NCI-H510A treated with DMSO at 0.1 percent for 48 hours (cell line): ENCODE data around the gene PARD6B.
A peak's percentile ranks its signal among the peaks of the same experiment; 100 is the strongest.

ENCODE experiments used
- DNase-seq: peaks from one replicate; lab custom pipeline; 2025; lab: John Stamatoyannopoulos, UW

Gene PARD6B

GRCh38 chr20:50724112-50724725 is 7.2 kb upstream of the PARD6B start:
- no peak for DNase-seq

- DNase-seq = no peak
Observed at GRCh38 chr20:50724851-50725723, 6.3 kb upstream of the PARD6B start.

- no peak for DNase-seq
Observed at GRCh38 chr20:50725724-50726005, 5.7 kb upstream of the PARD6B start.

DNA sequence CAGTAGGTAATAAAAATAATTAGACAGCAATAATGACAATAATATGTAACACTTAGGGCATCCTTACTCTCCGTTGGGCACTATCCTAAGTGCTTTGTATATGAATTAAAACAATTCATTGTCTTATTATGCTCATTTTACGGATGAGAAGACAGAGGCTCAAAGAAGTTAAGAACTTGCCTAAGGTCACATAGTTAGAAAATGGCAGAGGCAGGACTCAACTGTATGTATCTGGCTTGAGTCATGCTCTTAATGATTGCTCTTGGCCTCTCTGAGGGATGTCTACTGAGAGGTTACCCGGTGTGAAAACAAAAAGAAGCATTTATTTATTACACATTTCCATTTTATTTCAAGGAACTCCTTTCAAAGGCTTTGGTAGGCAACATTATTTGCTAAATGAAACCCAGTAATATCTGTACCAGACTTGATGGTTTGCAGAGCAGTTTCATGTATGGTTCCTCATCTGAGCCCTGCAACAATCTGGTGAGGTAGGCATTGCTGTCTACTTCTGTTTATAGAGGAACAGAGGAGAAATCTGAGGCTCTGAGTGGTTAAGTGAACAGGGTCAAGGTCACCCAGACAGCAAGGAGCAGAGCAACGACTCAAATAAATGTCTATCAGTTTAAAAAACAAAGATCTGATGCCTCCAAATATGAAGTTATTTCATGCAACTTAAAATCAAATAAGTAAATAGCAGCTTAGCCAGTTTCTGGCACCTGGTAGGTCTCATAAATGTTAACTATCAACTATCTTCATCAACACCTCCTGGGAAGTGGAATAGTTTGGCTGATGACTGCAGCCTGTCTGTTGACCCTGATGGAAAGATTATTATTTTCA is 4.2 kb upstream of the PARD6B start:
- no peak for DNase-seq

DNA sequence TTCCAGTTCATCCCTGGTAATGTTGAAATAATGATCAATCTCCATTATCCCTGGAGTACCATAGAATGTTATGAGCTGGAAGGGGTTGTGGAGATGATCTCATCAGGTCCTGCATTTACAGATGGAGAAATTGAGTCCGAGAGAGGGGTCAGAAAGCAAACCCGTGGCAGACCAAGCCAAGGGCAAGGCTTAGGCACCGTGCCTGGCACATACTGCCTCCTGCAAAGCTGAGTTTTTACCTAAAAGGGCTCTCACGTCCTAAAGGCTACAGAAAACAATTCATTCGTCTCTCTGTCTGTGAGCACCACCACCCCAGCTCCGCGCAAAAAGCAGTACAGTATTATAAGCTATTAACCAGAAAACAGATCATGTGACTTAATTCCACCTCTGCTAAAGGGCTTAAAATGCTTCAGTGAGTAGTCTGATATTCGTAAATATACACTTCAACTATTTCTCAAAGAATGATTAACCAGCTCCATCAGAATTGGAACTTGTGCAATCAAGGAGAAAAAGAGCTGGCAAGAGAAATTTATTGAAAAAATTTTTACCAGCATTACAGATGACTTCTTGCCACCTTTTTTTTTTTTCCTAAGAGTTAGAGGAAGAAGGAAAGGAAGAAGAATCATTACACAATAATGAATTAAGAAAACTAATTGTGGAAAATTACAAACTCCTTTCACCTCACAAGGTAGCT is 3.4 kb upstream of the PARD6B start:
- DNase-seq = no peak

GRCh38 chr20:50728486-50728980 is 2.8 kb upstream of the PARD6B start:
- no peak for DNase-seq

- peak; percentile 55 for DNase-seq
Observed at GRCh38 chr20:50728981-50729874, 2.2 kb upstream of the PARD6B start.

DNA sequence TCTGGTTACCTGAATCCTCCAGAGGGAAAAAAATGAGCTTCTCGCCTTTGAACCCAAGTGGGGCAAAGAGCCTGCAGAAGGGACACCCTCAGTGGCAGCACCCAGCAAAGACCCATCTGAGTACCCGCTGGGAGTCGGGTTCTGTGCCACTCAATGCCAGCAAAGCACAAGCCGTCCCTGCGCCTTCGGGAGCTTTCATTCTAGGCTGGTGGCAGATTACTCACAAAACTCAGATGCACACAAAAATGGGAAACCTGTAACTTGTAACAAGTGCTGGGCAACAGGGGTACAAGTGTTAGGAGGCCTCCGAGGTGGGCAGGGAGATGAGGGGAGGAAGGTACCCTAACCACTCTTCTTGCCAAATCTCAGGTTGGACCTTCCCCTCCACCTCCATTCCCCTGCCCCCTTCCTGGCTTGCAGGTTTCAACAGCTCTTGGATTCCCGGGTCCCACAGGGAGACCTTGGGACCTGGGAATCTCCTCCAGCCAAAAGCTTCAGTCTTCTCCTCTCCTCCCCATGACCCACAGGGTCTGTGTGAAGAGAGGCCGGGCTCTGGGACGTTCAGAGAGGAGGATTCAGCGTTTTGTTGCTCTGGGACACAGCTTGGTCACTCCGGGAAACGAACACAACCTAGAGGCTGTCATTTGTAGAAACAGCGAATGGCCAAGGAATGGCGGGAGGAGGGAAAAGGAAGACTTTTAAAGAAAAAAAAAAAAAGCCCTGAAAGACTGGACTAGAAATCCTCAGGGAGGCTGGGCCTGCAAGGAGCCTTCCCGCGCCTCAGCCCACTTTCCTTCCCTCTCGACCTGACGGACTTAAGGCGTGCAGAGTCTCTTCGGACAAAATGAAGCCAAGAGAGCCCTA is 1.2 kb upstream of the PARD6B start:
- DNase-seq = peak; percentile 73

DNA sequence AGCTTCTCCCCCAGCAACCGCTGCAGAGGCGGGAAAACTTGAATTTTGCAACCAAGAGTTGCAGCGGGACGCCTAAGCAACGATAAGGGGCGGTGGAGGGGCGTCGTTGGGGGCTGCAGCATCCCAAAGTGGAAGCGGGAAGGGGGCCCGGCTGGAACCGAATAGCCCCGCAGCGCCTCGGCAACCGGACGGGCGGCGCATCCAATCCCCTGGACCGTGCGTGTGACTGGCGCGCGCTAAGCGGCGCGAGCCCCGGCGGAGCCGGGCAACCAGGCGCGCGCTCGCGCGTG is 670 bp upstream of the PARD6B start:
- DNase-seq = no peak

- DNase-seq = peak; percentile 43
Observed at GRCh38 chr20:50731930-50732690, 730 bp downstream of the PARD6B start.

- no peak for DNase-seq
Observed at GRCh38 chr20:50733644-50734349, 2.4 kb downstream of the PARD6B start.

GRCh38 chr20:50734730-50735679 is 3.6 kb downstream of the PARD6B start:
- no peak for DNase-seq

DNA sequence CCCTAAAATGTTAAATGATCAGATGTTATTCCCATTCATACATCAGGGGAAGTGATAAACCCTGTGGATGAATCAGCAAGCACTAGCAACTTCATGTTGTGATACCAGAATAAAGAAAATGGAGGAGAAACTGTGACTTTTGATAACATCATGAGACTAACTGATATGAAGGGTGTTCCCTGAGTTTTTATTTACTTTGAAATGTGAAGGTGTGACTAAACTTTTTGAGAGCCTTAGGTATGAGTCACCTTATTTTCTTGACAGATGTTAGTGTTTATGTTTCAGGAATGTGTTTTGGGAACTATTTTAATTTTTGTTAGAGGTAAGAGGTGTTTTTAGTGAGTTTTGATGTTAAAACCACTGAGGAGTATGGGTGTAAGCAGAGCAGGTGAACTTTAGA is 4.4 kb downstream of the PARD6B start:
- no peak for DNase-seq

- DNase-seq = no peak
Observed at GRCh38 chr20:50737352-50737751, 6.0 kb downstream of the PARD6B start.

DNA sequence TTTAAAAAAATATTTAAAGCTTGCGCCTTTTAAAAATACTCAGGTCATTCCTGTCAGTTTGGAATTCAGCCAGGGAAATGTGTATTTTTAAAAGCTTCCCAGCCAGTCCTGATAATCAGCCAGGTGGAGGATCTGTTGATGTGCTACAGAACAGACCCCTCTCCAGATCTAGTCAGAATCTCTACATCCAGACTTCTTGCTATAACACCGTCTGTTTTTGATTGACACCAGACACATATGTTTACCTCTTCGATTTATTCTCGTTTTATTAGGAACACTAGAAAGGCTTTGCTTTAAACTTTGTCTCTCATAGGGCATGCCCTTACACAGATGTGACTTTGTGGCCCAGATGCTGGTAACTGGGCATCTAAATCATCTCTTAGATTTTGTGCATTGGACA is 11.7 kb downstream of the PARD6B start:
- DNase-seq = no peak

- no peak for DNase-seq
Observed at GRCh38 chr20:50744143-50744792, 12.9 kb downstream of the PARD6B start.

DNA sequence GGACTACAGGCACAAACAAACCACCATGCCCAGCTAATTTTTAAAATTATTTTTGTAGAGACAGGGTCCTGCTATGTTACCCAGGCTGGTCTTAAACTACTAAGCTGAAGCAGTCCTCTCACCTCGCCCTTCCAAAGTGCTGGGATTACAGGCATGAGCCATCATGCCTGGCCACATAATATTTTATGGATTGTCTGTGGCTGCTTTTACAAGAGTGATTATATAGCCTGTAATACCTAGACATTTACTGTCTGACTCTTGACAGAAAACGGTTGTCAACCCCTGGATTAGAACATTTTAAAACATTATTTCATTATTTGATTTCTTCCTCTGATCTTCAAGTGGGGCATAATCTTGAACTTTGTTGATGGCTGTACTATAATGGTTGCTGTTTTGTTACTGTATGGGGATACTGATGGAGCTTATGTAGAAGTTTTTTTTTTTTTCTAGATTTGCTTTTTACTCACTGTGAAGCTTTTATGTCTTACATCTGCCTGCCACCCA is 14.3 kb downstream of the PARD6B start:
- DNase-seq = no peak
